Stimulated activated CD4-positive, alpha-beta T cell treated with anti-CD3 and anti-CD28 coated beads, TNF-alpha, amount 100 ng/mL, for 1 hour (primary cell): ENCODE measurements around the gene ZNF829.

Experiments used
- DNase-seq, 3 donors: peaks; one replicate each; pipeline ENCODE4 v3.0.0-alpha.2; 2020; ENCODE audit warnings: low read depth in 3 of 3, low spot score in 1 of 3

Gene ZNF829

GRCh38 chr19:36915992-36916830, at the start of gene ZNF829, which contains the start of gene ZNF568:
TSS of gene ZNF829 (minus strand) at chr19:36916291. CDS start at chr19:36915167, 1,124 bp downstream.
TSS of gene ZNF568 (plus strand) at chr19:36916332. CDS start at chr19:36922771, 6,439 bp downstream.
- peak; percentile 70 to 79 (median 78) for DNase-seq

- DNase-seq, result no peak
Measured at GRCh38 chr19:36963280-36963679, 47.2 kb upstream of the ZNF829 start.

- DNase-seq, result no peak
Measured at GRCh38 chr19:36962346-36962745, 46.3 kb upstream of the ZNF829 start.

GRCh38 chr19:36950335-36951119, 34.4 kb upstream of the ZNF829 start:
- no peak for DNase-seq

GRCh38 chr19:36939153-36939552, 23.1 kb upstream of the ZNF829 start:
- no peak for DNase-seq

GRCh38 chr19:36931684-36932083, 15.6 kb upstream of the ZNF829 start:
- DNase-seq, result no peak

- DNase-seq, result no peak
Measured at GRCh38 chr19:36918090-36918489, 2.0 kb upstream of the ZNF829 start.

- no peak for DNase-seq
Measured at GRCh38 chr19:36916991-36917390, 900 bp upstream of the ZNF829 start.

GRCh38 chr19:36898422-36898821, 17.7 kb downstream of the ZNF829 start:
- DNase-seq, result no peak

- DNase-seq, result no peak
Measured at GRCh38 chr19:36894849-36895383, 21.2 kb downstream of the ZNF829 start.

- no peak for DNase-seq
Measured at GRCh38 chr19:36891768-36892357, 24.2 kb downstream of the ZNF829 start.

GRCh38 chr19:36876993-36877938, 38.8 kb downstream of the ZNF829 start:
- no peak for DNase-seq

- DNase-seq, result no peak
Measured at GRCh38 chr19:36851898-36852297, 64.2 kb downstream of the ZNF829 start.

GRCh38 chr19:36850559-36851442, 65.3 kb downstream of the ZNF829 start, which contains the start of gene ZNF345:
TSS of gene ZNF345 (plus strand) at chr19:36850876. CDS start at chr19:36876831, 25,955 bp downstream.
- peak; percentile 58 to 62 (median 62) for DNase-seq

GRCh38 chr19:36849701-36850558, 66.2 kb downstream of the ZNF829 start:
- peak; percentile 61 to 78 (median 66) for DNase-seq

- DNase-seq, result no peak
Measured at GRCh38 chr19:36847968-36848367, 68.1 kb downstream of the ZNF829 start.

GRCh38 chr19:36838784-36839324, 77.2 kb downstream of the ZNF829 start:
- no peak for DNase-seq
